Neural cell (in vitro differentiated cells): ENCODE results near the gene ZNF622. TPM values are rescaled to one million over a fixed set of nuclear protein-coding genes. Genes with fewer than 3 reads are reported as not detected.

ENCODE experiments used
- H2AFZ ChIP-seq: fragments of 200-600, 300-800 bp; sonication (generic), shearing (Covaris generic); 2 replicates; pipeline ENCODE4 v1.6.0; 2014; ENCODE audit warnings: low read depth, mild to moderate bottlenecking, antibody characterized with exemption, low read length, moderate library complexity
- H3F3A ChIP-seq: fragments of 200-600 bp; shearing (Covaris generic); 2 replicates; pipeline ENCODE4 v1.6.1; 2016; ENCODE audit warnings: mild to moderate bottlenecking, moderate library complexity, mixed read lengths, antibody characterized with exemption, low read length; ENCODE audit not compliant: insufficient read depth, poor library complexity, severe bottlenecking
- H3K27ac ChIP-seq: fragments of 200-600, 300-800 bp; sonication (generic), shearing (Covaris generic); 2 replicates; pipeline ENCODE4 v1.5.1; 2014; ENCODE audit warnings: mild to moderate bottlenecking, low read length, moderate library complexity
- H3K27me3 ChIP-seq: fragments of 300-800, 200-600 bp; sonication (generic), shearing (Covaris generic); 2 replicates; pipeline ENCODE4 v1.6.0; 2014; ENCODE audit warnings: mild to moderate bottlenecking, low read depth, low read length, moderate library complexity; ENCODE audit not compliant: insufficient read depth
- H3K36me3 ChIP-seq: fragments of 300-800, 200-600 bp; sonication (generic), shearing (Covaris generic); 2 replicates; pipeline ENCODE4 v1.5.1; 2014; ENCODE audit warnings: mild to moderate bottlenecking, antibody characterized with exemption, low read length, moderate library complexity; ENCODE audit not compliant: insufficient read depth
- H3K4me2 ChIP-seq: fragments of 300-800, 200-600 bp; sonication (generic), shearing (Covaris generic); 2 replicates; pipeline ENCODE4 v1.6.0; 2014; ENCODE audit warnings: mild to moderate bottlenecking, low read length
- H3K4me3 ChIP-seq: fragments of 300-800, 200-600 bp; sonication (generic), shearing (Covaris generic); 2 replicates; pipeline ENCODE4 v1.5.1; 2014; ENCODE audit warnings: mild to moderate bottlenecking, low read length, moderate library complexity
- H3K79me2 ChIP-seq: fragments of 200-600 bp; shearing (Covaris generic); replicated peaks from 2 replicates; pipeline ENCODE4 v1.6.0; 2014; ENCODE audit warnings: mild to moderate bottlenecking, low read length, moderate library complexity; ENCODE audit not compliant: insufficient read depth
- H3K9ac ChIP-seq: fragments of 300-800, 200-600 bp; sonication (generic), shearing (Covaris generic); 2 replicates; pipeline ENCODE4 v1.6.1; 2016; ENCODE audit warnings: mild to moderate bottlenecking, low read length, mixed read lengths
- H3K9me2 ChIP-seq: fragments of 200-600 bp; shearing (Covaris generic); 2 replicates; pipeline ENCODE4 v1.6.1; 2016; ENCODE audit warnings: mild to moderate bottlenecking, low read length, mixed read lengths; ENCODE audit not compliant: insufficient read depth
- H3K9me3 ChIP-seq: fragments of 200-600, 300-800 bp; sonication (generic), shearing (Covaris generic); 2 replicates; pipeline ENCODE4 v1.6.1; 2016; ENCODE audit warnings: mild to moderate bottlenecking, mixed run types, low read length, moderate library complexity, mixed read lengths
- H4K20me1 ChIP-seq: fragments of 200-600 bp; shearing (Covaris generic); 2 replicates; pipeline ENCODE4 v1.6.1; 2016; ENCODE audit warnings: mild to moderate bottlenecking, mixed run types; ENCODE audit not compliant: insufficient read depth
- CTCF ChIP-seq: fragments of 450-650 bp; IDR thresholded peaks from 2 replicates; pipeline ENCODE4 v1.5.1; 2014; ENCODE audit warnings: antibody characterized with exemption, mild to moderate bottlenecking, moderate library complexity; ENCODE audit not compliant: poor library complexity, severe bottlenecking
- EP300 ChIP-seq: fragments of 450-650 bp; conservative IDR thresholded peaks from 2 replicates; pipeline ENCODE4 v1.6.1; 2014; ENCODE audit warnings: antibody characterized with exemption, mild to moderate bottlenecking, moderate library complexity; ENCODE audit not compliant: poor library complexity, severe bottlenecking
- EZH2 ChIP-seq: fragments of 200-600, 300-800 bp; shearing (Covaris generic), sonication (generic); IDR thresholded peaks from 2 replicates; pipeline ENCODE4 v1.6.1; 2014; ENCODE audit warnings: antibody characterized with exemption, low read length, borderline replicate concordance, mild to moderate bottlenecking; ENCODE audit not compliant: insufficient read depth, poor library complexity, severe bottlenecking
- MXI1 ChIP-seq: fragments of 450-650 bp; conservative IDR thresholded peaks from 2 replicates; pipeline ENCODE4 v1.6.1; 2014; ENCODE audit warnings: antibody characterized with exemption, mild to moderate bottlenecking; ENCODE audit not compliant: poor library complexity, severe bottlenecking
- POLR2AphosphoS5 ChIP-seq: IDR thresholded peaks from 2 replicates; pipeline ENCODE4 v1.6.1; 2012
- RAD21 ChIP-seq: fragments of 450-650 bp; conservative IDR thresholded peaks from 2 replicates; pipeline ENCODE4 v1.6.1; 2014; ENCODE audit warnings: antibody characterized with exemption, mild to moderate bottlenecking, moderate library complexity
- REST ChIP-seq: IDR thresholded peaks from 2 replicates; pipeline ENCODE4 v1.6.1; 2012; ENCODE audit warnings: borderline replicate concordance
- SMC3 ChIP-seq: fragments of 450-650 bp; conservative IDR thresholded peaks from 2 replicates; pipeline ENCODE4 v1.6.1; 2014; ENCODE audit warnings: antibody characterized with exemption, mild to moderate bottlenecking, moderate library complexity; ENCODE audit not compliant: poor library complexity
- TAF1 ChIP-seq: IDR thresholded peaks from 2 replicates; pipeline ENCODE4 v1.6.1; 2012; ENCODE audit warnings: low read depth
- polyA plus RNA-seq: library from polyadenylated mRNA; depleted of rRNA; stranded (reverse); fragments of >200 nt; gene quantifications from 2 replicates; pipeline ENCODE4 v1.2.3, GENCODE V29; 2014

The ZNF622 gene
- polyA plus RNA-seq, 1 donor from 2014 or later = 45.9 TPM

- Histone ChIP-seq H3K4me2 (no peak overlapping the region), H3K4me3 (no peak overlapping the region), H3K27me3 (no peaks in the 10 kb centered on the region), H3K27ac (no peak overlapping the region), H3F3A (no peaks in the 10 kb centered on the region), H2AFZ (no peak overlapping the region), H3K9me2 (no peaks in the 10 kb centered on the region), H3K9me3 (no peaks in the 10 kb centered on the region), H3K9ac (no peak overlapping the region), H3K79me2 (no peaks in the 10 kb centered on the region), H3K36me3 (no peaks in the 10 kb centered on the region), H4K20me1 (no peaks in the 10 kb centered on the region)
- no peak for TF ChIP-seq REST
- no peak for TF ChIP-seq POLR2AphosphoS5
- TF ChIP-seq TAF1 = no peak
- TF ChIP-seq EZH2 = no peak
- TF ChIP-seq RAD21 = no peak
- no peak for TF ChIP-seq MXI1
- TF ChIP-seq SMC3 = no peak
- no peak for TF ChIP-seq CTCF
These were observed 40.3 kb upstream of the ZNF622 start for GRCh38 chr5:16505904-16506303.

GRCh38 chr5:16505140-16505891, 39.7 kb upstream of the ZNF622 start:
- no peaks in the 10 kb centered on the region for H3K36me3 ChIP-seq
- no peaks in the 10 kb centered on the region for H3K79me2 ChIP-seq
- H3F3A ChIP-seq = no peaks in the 10 kb centered on the region
- no peaks in the 10 kb centered on the region for H4K20me1 ChIP-seq
- no peak overlapping the region for H3K4me3 ChIP-seq
- no peak overlapping the region for H3K27ac ChIP-seq
- H2AFZ ChIP-seq = no peak overlapping the region
- H3K4me2 ChIP-seq = no peak overlapping the region
- no peaks in the 10 kb centered on the region for H3K9me3 ChIP-seq
- no peaks in the 10 kb centered on the region for H3K27me3 ChIP-seq
- H3K9ac ChIP-seq = no peak overlapping the region
- H3K9me2 ChIP-seq = no peaks in the 10 kb centered on the region
- TF ChIP-seq EP300 (no peak), POLR2AphosphoS5 (no peak), REST (no peak), SMC3 (no peak), TAF1 (no peak), EZH2 (no peak), RAD21 (no peak), CTCF (no peak), MXI1 (no peak)
